Measurements from ENCODE around the gene GPD1.

The GPD1 gene

DNA sequence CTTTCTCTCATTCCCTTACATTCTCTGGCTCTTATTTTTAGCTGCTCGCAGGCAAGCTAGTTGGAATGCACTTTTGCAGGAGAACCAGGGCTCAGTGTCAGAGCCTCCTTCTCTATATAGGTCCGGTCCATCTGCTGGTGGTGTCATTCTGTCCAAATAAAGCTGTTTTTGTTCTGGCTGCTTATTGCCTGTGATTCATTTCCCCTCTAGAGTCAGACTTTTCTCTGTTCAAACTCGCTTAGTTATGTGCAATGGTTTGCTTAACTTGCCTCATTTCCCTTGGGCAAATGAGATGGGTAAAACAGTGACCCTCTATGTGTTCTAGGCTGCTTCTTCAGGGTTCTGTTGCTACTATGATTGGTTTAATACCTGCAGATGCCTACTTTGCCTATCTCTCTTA, 15.8 kb upstream of the GPD1 start:
- Histone ChIP-seq H3K4me1 (ENCODE audit: insufficient read depth, low read length) (no peaks in the 10 kb centered on the region), H3K9ac (ENCODE audit: low read length) (no peak overlapping the region), H3K9me3 (ENCODE audit: low read length) (no peaks in the 10 kb centered on the region), H3K27me3 (ENCODE audit: control insufficient read depth in 1 of 2, insufficient read depth in 2 of 2, low read length in 2 of 2) (no peaks in the 10 kb centered on the region), H3K27ac (ENCODE audit: low read depth, low read length) (no peak overlapping the region), H3K4me3 (ENCODE audit: low read depth in 1 of 2, low read length in 2 of 2) (no peak overlapping the region), H3K36me3 (ENCODE audit: insufficient read depth, low read length) (peaks cover 58% of the 10 kb centered on the region)

DNA sequence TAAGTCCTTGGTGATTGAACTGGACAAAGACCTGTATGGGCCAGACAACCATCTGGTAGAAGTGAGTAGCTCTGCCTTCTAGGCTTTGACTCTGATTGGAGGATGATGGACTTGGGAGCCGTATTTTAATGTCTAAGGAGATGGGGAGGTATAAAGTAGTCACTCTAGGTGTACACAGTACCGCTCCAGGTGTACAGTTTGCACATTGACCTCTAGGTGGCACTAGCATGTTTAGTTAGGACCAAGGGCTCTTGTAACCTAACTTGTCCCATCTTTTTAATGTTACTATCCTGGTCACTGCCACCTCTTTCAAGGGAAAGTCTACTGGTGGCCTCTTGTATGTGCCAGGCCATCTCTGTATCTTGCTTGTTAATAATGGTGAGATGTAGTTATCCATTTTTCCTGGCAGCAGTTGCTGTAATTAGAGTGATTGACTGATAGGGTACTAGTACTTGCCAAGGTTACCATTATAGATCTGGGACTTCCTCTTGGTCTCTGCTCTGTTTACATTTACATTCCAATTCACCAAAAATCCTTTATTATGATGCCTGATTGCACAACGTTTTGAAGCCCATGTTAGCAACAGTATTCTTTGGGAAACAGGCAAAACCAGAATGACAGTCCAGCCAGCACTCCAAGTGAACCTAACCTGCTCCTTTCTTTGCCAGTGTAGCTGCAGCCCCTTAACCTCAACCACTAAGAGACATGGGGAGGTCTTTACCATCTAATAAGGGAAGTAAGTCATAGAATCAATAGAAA, 15.1 kb upstream of the GPD1 start:
- Histone ChIP-seq H3K36me3 (ENCODE audit: insufficient read depth, low read length) (peaks cover 66% of the 10 kb centered on the region), H3K4me1 (ENCODE audit: insufficient read depth, low read length) (no peaks in the 10 kb centered on the region)

DNA sequence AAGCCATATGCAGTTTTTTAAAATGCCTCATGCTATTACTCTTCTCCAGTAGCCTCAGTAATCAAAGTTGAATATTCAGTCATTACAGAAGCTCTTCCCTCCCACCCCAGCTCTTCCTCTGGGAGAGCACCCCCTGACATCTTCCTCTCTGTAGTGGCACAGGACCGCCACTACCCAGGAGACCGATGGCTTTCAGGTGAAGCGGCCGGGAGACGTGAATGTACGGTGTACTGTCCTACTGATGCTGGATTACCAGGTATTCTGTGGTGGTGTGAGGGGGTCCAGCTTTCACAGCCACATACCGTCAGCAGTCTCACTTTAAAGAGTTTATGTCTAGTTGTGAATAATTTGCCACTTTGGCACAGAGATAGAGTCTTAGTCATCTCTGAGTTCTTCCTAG, 14.1 kb upstream of the GPD1 start:
- Histone ChIP-seq H3K27me3 (ENCODE audit: control insufficient read depth in 1 of 2, insufficient read depth in 2 of 2, low read length in 2 of 2) (no peaks in the 10 kb centered on the region), H3K9me3 (ENCODE audit: low read length) (no peaks in the 10 kb centered on the region), H3K9ac (ENCODE audit: low read length) (no peak overlapping the region), H3K27ac (ENCODE audit: low read depth, low read length) (no peak overlapping the region), H3K4me1 (ENCODE audit: insufficient read depth, low read length) (no peaks in the 10 kb centered on the region), H3K36me3 (ENCODE audit: insufficient read depth, low read length) (peaks cover 73% of the 10 kb centered on the region), H3K4me3 (ENCODE audit: low read depth in 1 of 2, low read length in 2 of 2) (no peak overlapping the region)

More for the DNA sequence above, 15.1 kb upstream of the GPD1 start:
- Histone ChIP-seq H3K27me3 (ENCODE audit: control insufficient read depth in 1 of 2, insufficient read depth in 2 of 2, low read length in 2 of 2) (no peaks in the 10 kb centered on the region), H3K9ac (ENCODE audit: low read length) (no peak overlapping the region), H3K9me3 (ENCODE audit: low read length) (no peaks in the 10 kb centered on the region), H3K4me3 (ENCODE audit: low read depth in 1 of 2, low read length in 2 of 2) (no peak overlapping the region), H3K27ac (ENCODE audit: low read depth, low read length) (no peak overlapping the region)

- no peak overlapping the region for H3K9ac ChIP-seq (ENCODE audit: low read length)
- no peaks in the 10 kb centered on the region for H3K27me3 ChIP-seq (ENCODE audit: control insufficient read depth in 1 of 2, insufficient read depth in 2 of 2, low read length in 2 of 2)
- no peak overlapping the region for H3K27ac ChIP-seq (ENCODE audit: low read depth, low read length)
- no peaks in the 10 kb centered on the region for H3K4me1 ChIP-seq (ENCODE audit: insufficient read depth, low read length)
- peaks cover 80% of the 10 kb centered on the region for H3K36me3 ChIP-seq (ENCODE audit: insufficient read depth, low read length)
- no peak overlapping the region for H3K4me3 ChIP-seq (ENCODE audit: low read depth in 1 of 2, low read length in 2 of 2)
- H3K9me3 ChIP-seq (ENCODE audit: low read length), result no peaks in the 10 kb centered on the region
Observed at GRCh38 chr12:50090391-50090790, 13.4 kb upstream of the GPD1 start.

DNA sequence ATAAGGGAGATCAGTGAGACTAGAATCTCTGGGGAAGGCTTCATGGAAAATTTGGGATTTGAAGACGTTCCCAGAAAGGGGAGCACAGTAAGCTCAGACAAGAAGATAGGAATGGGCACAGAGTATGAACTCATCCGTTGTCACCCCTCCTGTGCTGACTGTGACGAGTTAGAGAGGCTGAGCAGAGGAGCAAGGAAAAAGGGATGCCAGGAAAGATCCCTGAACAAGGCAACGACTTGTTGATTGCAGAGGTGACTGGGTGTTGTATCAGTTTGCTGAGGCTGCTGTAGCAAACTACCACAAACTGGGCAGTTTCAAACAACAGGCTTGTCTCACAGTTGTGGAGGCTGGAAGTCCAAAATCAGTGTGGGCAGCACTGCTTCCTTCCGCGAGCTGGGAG, 5.9 kb upstream of the GPD1 start:
- Histone ChIP-seq H3K4me1 (ENCODE audit: insufficient read depth, low read length) (no peaks in the 10 kb centered on the region), H3K27me3 (ENCODE audit: control insufficient read depth in 1 of 2, insufficient read depth in 2 of 2, low read length in 2 of 2) (no peaks in the 10 kb centered on the region), H3K36me3 (ENCODE audit: insufficient read depth, low read length) (peaks cover 63% of the 10 kb centered on the region), H3K27ac (ENCODE audit: low read depth, low read length) (no peak overlapping the region), H3K4me3 (ENCODE audit: low read depth in 1 of 2, low read length in 2 of 2) (no peak overlapping the region), H3K9me3 (ENCODE audit: low read length) (no peaks in the 10 kb centered on the region), H3K9ac (ENCODE audit: low read length) (no peak overlapping the region)

- H3K9me3 ChIP-seq (ENCODE audit: low read length), result no peaks in the 10 kb centered on the region
- no peak overlapping the region for H3K27ac ChIP-seq (ENCODE audit: low read depth, low read length)
- H3K4me1 ChIP-seq (ENCODE audit: insufficient read depth, low read length), result peaks cover 11% of the 10 kb centered on the region
- H3K9ac ChIP-seq (ENCODE audit: low read length), result no peak overlapping the region
- peaks cover 51% of the 10 kb centered on the region for H3K36me3 ChIP-seq (ENCODE audit: insufficient read depth, low read length)
- no peaks in the 10 kb centered on the region for H3K27me3 ChIP-seq (ENCODE audit: control insufficient read depth in 1 of 2, insufficient read depth in 2 of 2, low read length in 2 of 2)
- no peak overlapping the region for H3K4me3 ChIP-seq (ENCODE audit: low read depth in 1 of 2, low read length in 2 of 2)
Observed at GRCh38 chr12:50099302-50100008, 4.4 kb upstream of the GPD1 start.

GRCh38 chr12:50100561-50100960, 3.2 kb upstream of the GPD1 start:
- H3K9ac ChIP-seq (ENCODE audit: low read length), result no peak overlapping the region
- H3K27ac ChIP-seq (ENCODE audit: low read depth, low read length), result no peak overlapping the region
- no peaks in the 10 kb centered on the region for H3K27me3 ChIP-seq (ENCODE audit: control insufficient read depth in 1 of 2, insufficient read depth in 2 of 2, low read length in 2 of 2)
- H3K4me1 ChIP-seq (ENCODE audit: insufficient read depth, low read length), result peaks cover 11% of the 10 kb centered on the region
- no peak overlapping the region for H3K4me3 ChIP-seq (ENCODE audit: low read depth in 1 of 2, low read length in 2 of 2)
- H3K9me3 ChIP-seq (ENCODE audit: low read length), result no peaks in the 10 kb centered on the region
- H3K36me3 ChIP-seq (ENCODE audit: insufficient read depth, low read length), result peaks cover 40% of the 10 kb centered on the region

DNA sequence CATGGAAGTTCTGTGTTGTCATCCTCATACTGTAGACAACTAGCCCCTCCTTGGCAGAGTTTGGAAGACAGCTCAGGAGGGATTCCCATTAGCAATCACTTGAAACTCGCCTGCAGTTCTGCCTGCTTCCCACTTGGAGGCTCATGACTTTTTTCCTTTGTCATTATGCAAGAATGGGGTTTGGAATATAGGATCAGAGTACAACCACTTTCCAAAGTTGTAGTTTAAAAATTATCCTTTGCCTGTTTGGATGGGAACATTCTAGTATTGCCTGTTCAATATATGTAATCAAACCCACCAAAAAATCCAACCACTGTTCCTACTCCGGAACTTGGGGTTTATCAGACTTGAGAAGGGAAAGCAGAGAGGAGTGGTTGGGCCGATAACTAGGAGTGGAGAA, 2.1 kb upstream of the GPD1 start:
- Histone ChIP-seq H3K36me3 (ENCODE audit: insufficient read depth, low read length) (peaks cover 29% of the 10 kb centered on the region), H3K4me3 (ENCODE audit: low read depth in 1 of 2, low read length in 2 of 2) (no peak overlapping the region), H3K27me3 (ENCODE audit: control insufficient read depth in 1 of 2, insufficient read depth in 2 of 2, low read length in 2 of 2) (no peaks in the 10 kb centered on the region), H3K9ac (ENCODE audit: low read length) (no peak overlapping the region), H3K9me3 (ENCODE audit: low read length) (no peaks in the 10 kb centered on the region), H3K27ac (ENCODE audit: low read depth, low read length) (no peak overlapping the region), H3K4me1 (ENCODE audit: insufficient read depth, low read length) (peaks cover 11% of the 10 kb centered on the region)

GRCh38 chr12:50102131-50102531, 1.7 kb upstream of the GPD1 start:
- Histone ChIP-seq H3K4me3 (ENCODE audit: low read depth in 1 of 2, low read length in 2 of 2) (no peak overlapping the region), H3K9me3 (ENCODE audit: low read length) (no peaks in the 10 kb centered on the region), H3K36me3 (ENCODE audit: insufficient read depth, low read length) (peaks cover 24% of the 10 kb centered on the region), H3K9ac (ENCODE audit: low read length) (no peak overlapping the region), H3K27ac (ENCODE audit: low read depth, low read length) (no peak overlapping the region), H3K4me1 (ENCODE audit: insufficient read depth, low read length) (peaks cover 11% of the 10 kb centered on the region), H3K27me3 (ENCODE audit: control insufficient read depth in 1 of 2, insufficient read depth in 2 of 2, low read length in 2 of 2) (no peaks in the 10 kb centered on the region)

DNA sequence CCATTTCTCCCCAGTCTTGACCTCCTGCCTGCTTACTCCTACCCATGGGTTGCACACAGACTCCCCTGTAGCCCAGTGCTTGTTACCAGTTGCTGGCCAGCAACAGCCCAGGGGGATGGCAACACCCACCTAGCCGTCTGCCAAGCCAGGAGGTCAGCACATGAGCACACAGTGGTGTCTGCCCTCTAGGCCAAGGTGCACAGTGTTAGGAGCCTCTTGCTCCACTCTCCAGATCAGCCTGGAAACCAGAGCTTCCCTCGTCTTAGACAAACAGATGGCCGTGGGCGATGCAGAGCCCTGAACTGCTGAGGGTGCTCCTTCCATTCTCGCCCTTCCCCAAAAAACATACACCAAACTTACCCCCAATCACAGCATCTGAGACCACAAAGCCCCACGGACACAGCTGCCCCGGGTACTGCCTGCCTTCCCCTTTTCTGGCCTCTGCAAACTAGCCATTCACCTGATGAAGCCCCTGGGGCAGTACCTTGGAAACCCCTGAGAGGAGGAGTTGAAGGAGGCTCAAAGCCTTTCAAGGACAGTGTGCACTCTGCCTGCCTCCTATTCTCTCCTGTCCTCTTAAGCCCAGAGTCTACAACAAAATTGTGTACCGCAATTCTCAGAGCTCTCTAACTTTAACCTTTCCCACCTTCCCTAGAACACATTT, 1.0 kb upstream of the GPD1 start:
- Histone ChIP-seq H3K4me3 (ENCODE audit: low read depth in 1 of 2, low read length in 2 of 2) (no peak overlapping the region), H3K9me3 (ENCODE audit: low read length) (no peaks in the 10 kb centered on the region), H3K27me3 (ENCODE audit: control insufficient read depth in 1 of 2, insufficient read depth in 2 of 2, low read length in 2 of 2) (no peaks in the 10 kb centered on the region), H3K27ac (ENCODE audit: low read depth, low read length) (no peak overlapping the region), H3K9ac (ENCODE audit: low read length) (no peak overlapping the region), H3K4me1 (ENCODE audit: insufficient read depth, low read length) (peaks cover 11% of the 10 kb centered on the region), H3K36me3 (ENCODE audit: insufficient read depth, low read length) (peaks cover 22% of the 10 kb centered on the region)

DNA sequence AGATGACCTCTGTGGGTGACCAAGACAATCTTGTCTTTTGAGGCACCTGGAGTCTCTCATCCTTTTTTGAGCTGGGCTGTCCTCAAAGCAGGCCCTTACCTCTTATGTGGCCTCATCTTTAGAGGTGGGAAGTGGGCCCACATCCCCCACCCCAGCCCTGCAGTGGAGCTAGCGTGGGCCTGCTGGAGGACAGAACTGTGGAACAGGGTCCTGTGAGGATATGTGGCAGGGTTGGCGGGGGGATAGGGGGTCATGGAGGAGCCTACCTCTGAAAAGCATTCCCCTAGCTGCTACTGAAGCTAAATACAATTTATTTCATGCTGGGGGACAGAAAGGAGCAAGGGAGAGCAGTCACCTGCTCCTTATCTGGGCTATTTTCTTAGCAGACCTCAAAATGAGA, 457 bp upstream of the GPD1 start:
- Histone ChIP-seq H3K27ac (ENCODE audit: low read depth, low read length) (no peak overlapping the region), H3K4me3 (ENCODE audit: low read depth in 1 of 2, low read length in 2 of 2) (peak overlapping the region in 1 of 2 donors; percentile 41), H3K36me3 (ENCODE audit: insufficient read depth, low read length) (peaks cover 16% of the 10 kb centered on the region), H3K9me3 (ENCODE audit: low read length) (no peaks in the 10 kb centered on the region), H3K9ac (ENCODE audit: low read length) (peak overlapping the region; percentile 20), H3K4me1 (ENCODE audit: insufficient read depth, low read length) (peaks cover 11% of the 10 kb centered on the region), H3K27me3 (ENCODE audit: control insufficient read depth in 1 of 2, insufficient read depth in 2 of 2, low read length in 2 of 2) (no peaks in the 10 kb centered on the region)
